IPS DF 4.7 (cell line): ENCODE results near the gene HLA-E.
"Not testable (repeated sequence)": the region's sequence is repeated elsewhere in the genome, so short reads cannot be mapped to it uniquely, and the experiment has no call there.

Source experiments
- DNase-seq: peaks from one replicate; pipeline ENCODE4 v3.0.0-alpha.2; 2013; ENCODE audit warnings: low spot score; ENCODE audit errors: extremely low read depth

Gene HLA-E

GRCh38 chr6:30507849-30508827, 18.8 kb downstream of the HLA-E start:
- DNase-seq = no peak

GRCh38 chr6:30508890-30509736, 19.8 kb downstream of the HLA-E start:
- no peak for DNase-seq

GRCh38 chr6:30510419-30511168, 21.3 kb downstream of the HLA-E start:
- no peak for DNase-seq

GRCh38 chr6:30511169-30511546, 21.8 kb downstream of the HLA-E start:
- DNase-seq = no peak

- no peak for DNase-seq
Observed at GRCh38 chr6:30513451-30513850, 24.1 kb downstream of the HLA-E start.

- no peak for DNase-seq
Observed at GRCh38 chr6:30515106-30515505, 25.8 kb downstream of the HLA-E start.

- peak; percentile 90 for DNase-seq
Observed at GRCh38 chr6:30515944-30516753, 26.8 kb downstream of the HLA-E start.

- not testable (repeated sequence) for DNase-seq
Observed at GRCh38 chr6:30516754-30517076, 27.4 kb downstream of the HLA-E start.

GRCh38 chr6:30517767-30518504, 28.6 kb downstream of the HLA-E start:
- not testable (repeated sequence) for DNase-seq

GRCh38 chr6:30518505-30519145, 29.3 kb downstream of the HLA-E start:
- not testable (repeated sequence) for DNase-seq

GRCh38 chr6:30520522-30520921, 31.2 kb downstream of the HLA-E start:
- DNase-seq = no peak

GRCh38 chr6:30521082-30521481, 31.8 kb downstream of the HLA-E start:
- DNase-seq = not testable (repeated sequence)

- not testable (repeated sequence) for DNase-seq
Observed at GRCh38 chr6:30521952-30522351, 32.6 kb downstream of the HLA-E start.

GRCh38 chr6:30526444-30526843, 37.1 kb downstream of the HLA-E start:
- not testable (repeated sequence) for DNase-seq

GRCh38 chr6:30529349-30529875, 40.1 kb downstream of the HLA-E start:
- not testable (repeated sequence) for DNase-seq

- no peak for DNase-seq
Observed at GRCh38 chr6:30530014-30530413, 40.7 kb downstream of the HLA-E start.

GRCh38 chr6:30533460-30534294, 44.4 kb downstream of the HLA-E start:
- no peak for DNase-seq

GRCh38 chr6:30537931-30538330, 48.6 kb downstream of the HLA-E start:
- no peak for DNase-seq
